ENCODE measurements around the gene OR8B8.

DNA sequence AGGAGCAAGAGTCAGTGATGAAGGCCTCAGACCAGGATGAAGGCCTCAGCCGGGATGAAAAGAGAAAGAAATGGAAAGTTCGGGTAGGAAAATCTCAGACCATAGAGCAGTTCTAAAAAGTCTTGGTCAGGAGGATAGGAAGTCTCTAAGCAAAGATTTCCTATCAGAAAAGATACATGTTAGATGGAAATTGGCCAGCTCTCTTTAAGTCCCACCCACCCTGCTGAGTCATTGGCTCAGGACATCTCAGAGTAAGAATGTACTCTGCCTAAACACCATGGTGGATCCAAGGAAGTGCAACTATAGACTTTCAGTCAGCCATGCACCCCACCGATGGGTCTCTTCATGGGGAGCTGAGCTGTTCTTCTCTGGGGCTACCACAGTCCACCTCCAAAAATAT lies 51.1 kb downstream of the OR8B8 start:
- TF ChIP-seq, protein P1, sequence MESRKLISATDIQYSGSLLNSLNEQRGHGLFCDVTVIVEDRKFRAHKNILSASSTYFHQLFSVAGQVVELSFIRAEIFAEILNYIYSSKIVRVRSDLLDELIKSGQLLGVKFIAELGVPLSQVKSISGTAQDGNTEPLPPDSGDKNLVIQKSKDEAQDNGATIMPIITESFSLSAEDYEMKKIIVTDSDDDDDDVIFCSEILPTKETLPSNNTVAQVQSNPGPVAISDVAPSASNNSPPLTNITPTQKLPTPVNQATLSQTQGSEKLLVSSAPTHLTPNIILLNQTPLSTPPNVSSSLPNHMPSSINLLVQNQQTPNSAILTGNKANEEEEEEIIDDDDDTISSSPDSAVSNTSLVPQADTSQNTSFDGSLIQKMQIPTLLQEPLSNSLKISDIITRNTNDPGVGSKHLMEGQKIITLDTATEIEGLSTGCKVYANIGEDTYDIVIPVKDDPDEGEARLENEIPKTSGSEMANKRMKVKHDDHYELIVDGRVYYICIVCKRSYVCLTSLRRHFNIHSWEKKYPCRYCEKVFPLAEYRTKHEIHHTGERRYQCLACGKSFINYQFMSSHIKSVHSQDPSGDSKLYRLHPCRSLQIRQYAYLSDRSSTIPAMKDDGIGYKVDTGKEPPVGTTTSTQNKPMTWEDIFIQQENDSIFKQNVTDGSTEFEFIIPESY (IDR thresholded peaks at IDR 0.05; ENCODE audit: borderline replicate concordance, low read depth) = no peak
- TF ChIP-seq, protein P2, sequence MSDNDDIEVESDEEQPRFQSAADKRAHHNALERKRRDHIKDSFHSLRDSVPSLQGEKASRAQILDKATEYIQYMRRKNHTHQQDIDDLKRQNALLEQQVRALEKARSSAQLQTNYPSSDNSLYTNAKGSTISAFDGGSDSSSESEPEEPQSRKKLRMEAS (IDR thresholded peaks at IDR 0.05; ENCODE audit: low read depth) = no peak
- TF ChIP-seq CTCF (IDR thresholded peaks at IDR 0.05) (no peak), POLR2AphosphoS5 (IDR thresholded peaks at IDR 0.05; ENCODE audit: low read depth, low read length) (no peak), RXRA (IDR thresholded peaks at IDR 0.05; ENCODE audit: borderline replicate concordance, low read depth) (no peak), CHD2 (IDR thresholded peaks at IDR 0.05; ENCODE audit: low read length, partially characterized antibody) (no peak), JUND (IDR thresholded peaks at IDR 0.05) (no peak), PBX3 (IDR thresholded peaks at IDR 0.05) (no peak), REST (IDR thresholded peaks at IDR 0.05; ENCODE audit: low read depth, low read length) (no peak), GABPA (IDR thresholded peaks at IDR 0.05; ENCODE audit: low read depth) (no peak)

Data from SK-N-SH (cell line).